HepG2 (cell line): ENCODE data around the gene TAMALIN. TPM values are rescaled to one million over a fixed set of nuclear protein-coding genes. Genes with fewer than 3 reads are reported as not detected.

ENCODE experiments used
- TCF12 ChIP-seq, 2 experiments: fragments of 450-650 bp in 1 of 2; sonication (generic) in 1 of 2; formaldehyde crosslinking in 1 of 2; IDR thresholded peaks; 2 replicates each; pipeline versions ENCODE4 v1.6.1 to v1.8.0; 2017 to 2022; ENCODE audit warnings: antibody characterized with exemption in 1 of 2, mild to moderate bottlenecking in 1 of 2, missing genetic modification reagents in 1 of 2, moderate library complexity in 1 of 2
- TCF7L2 ChIP-seq: IDR thresholded peaks from 2 replicates; pipeline ENCODE4 v1.6.1; 2011; ENCODE audit warnings: mild to moderate bottlenecking, low read depth, low read length, moderate library complexity
- ZBTB20 ChIP-seq: sonication (generic); formaldehyde crosslinking; IDR thresholded peaks from 2 replicates; pipeline ENCODE4 v1.8.1; 2023; ENCODE audit warnings: missing genetic modification reagents, low read depth, mild to moderate bottlenecking, borderline replicate concordance
- ZBTB8A ChIP-seq: sonication (generic); formaldehyde crosslinking; IDR thresholded peaks from 2 replicates; pipeline ENCODE4 v1.4.0; 2020; ENCODE audit warnings: mild to moderate bottlenecking, low read depth, missing genetic modification reagents, borderline replicate concordance
- ZFP91 ChIP-seq: sonication (generic); formaldehyde crosslinking; IDR thresholded peaks from 2 replicates; pipeline ENCODE4 v1.9.0; 2022; ENCODE audit warnings: missing genetic modification reagents, mild to moderate bottlenecking, borderline replicate concordance
- ZHX2 ChIP-seq, 2 experiments: sonication (generic) in 1 of 2; formaldehyde crosslinking in 1 of 2; IDR thresholded peaks; 2 replicates each; pipeline versions ENCODE4 v1.6.1 to v1.9.0; 2014 to 2022; ENCODE audit warnings: antibody characterized with exemption in 1 of 2, borderline replicate concordance in 1 of 2, inconsistent platforms in 1 of 2, low read depth in 1 of 2, missing genetic modification reagents in 1 of 2
- ZNF253 ChIP-seq: sonication (generic); formaldehyde crosslinking; IDR thresholded peaks from 2 replicates; pipeline ENCODE4 v1.8.0; 2022; ENCODE audit warnings: mild to moderate bottlenecking, missing genetic modification reagents, borderline replicate concordance
- ZNF318 ChIP-seq: sonication (generic); formaldehyde crosslinking; IDR thresholded peaks from 2 replicates; pipeline ENCODE4 v1.4.0; 2020; ENCODE audit warnings: mild to moderate bottlenecking, missing genetic modification reagents
- ZNF546 ChIP-seq: sonication (generic); formaldehyde crosslinking; conservative IDR thresholded peaks from 2 replicates; pipeline ENCODE4 v1.8.1; 2023; ENCODE audit warnings: mild to moderate bottlenecking, missing genetic modification reagents
- ZNF773 ChIP-seq: sonication (generic); formaldehyde crosslinking; IDR thresholded peaks from 2 replicates; pipeline ENCODE4 v1.4.0; 2020; ENCODE audit warnings: missing genetic modification reagents, borderline replicate concordance
- polyA plus RNA-seq, 8 experiments: library from polyadenylated mRNA; depleted of rRNA in 3 of 8; stranded (reverse) in 7 of 8; unstranded in 1 of 8; fragments of >200 nt; fragmentation: Illumina TruSeq in 4 of 8; extraction: Trizol in 4 of 8; gene quantifications; 2 replicates each; pipeline versions ENCODE4 v1.2.1 to v1.2.3, GENCODE V29; 2011 to 2016; ENCODE audit warnings: low read depth in 4 of 8, missing spikeins in 1 of 8, mixed read lengths in 1 of 8; ENCODE audit not compliant: insufficient read depth in 1 of 8
- total RNA-seq, 5 experiments: library from RNA; depleted of rRNA; stranded (reverse); fragments of >200 nt; fragmentation: Illumina TruSeq; extraction: Trizol; gene quantifications; 2 replicates each; pipeline ENCODE4 v1.2.3, GENCODE V29; 2016; ENCODE audit warnings: low read depth in 1 of 5

The TAMALIN gene
- total and polyA plus RNA-seq, 2 of the 13 experiments (the other 11 are each of a cell fraction or from before 2014, with no cell fraction given): 2.9 to 10.9 TPM

- no peak for TF ChIP-seq ZNF318 (CRISPR knock-in tag)
- TF ChIP-seq TCF12 (IDR thresholded peaks at IDR 0.05): no peak
- peak; percentile 54; the same call in 1 of the 2 replicates for TF ChIP-seq TCF12 (CRISPR knock-in tag; IDR thresholded peaks at IDR 0.05)
- no peak for TF ChIP-seq ZNF546
- TF ChIP-seq ZNF773 (CRISPR knock-in tag): no peak
- TF ChIP-seq ZHX2 (IDR thresholded peaks at IDR 0.05; ENCODE audit: low read depth): no peak
- TF ChIP-seq ZHX2 (CRISPR knock-in tag; IDR thresholded peaks at IDR 0.05; ENCODE audit: borderline replicate concordance): no peak
- TF ChIP-seq ZFP91 (CRISPR knock-in tag): 0 out of 2 replicates have a peak, but pooled peaks have one; percentile 16
- TF ChIP-seq ZBTB8A (CRISPR knock-in tag): no peak
- TF ChIP-seq ZNF253 (CRISPR knock-in tag): no peak
- no peak for TF ChIP-seq ZBTB20 (CRISPR knock-in tag)
- no peak for TF ChIP-seq TCF7L2
Observed at GRCh38 chr12:52036587-52037171, 29.9 kb downstream of the TAMALIN start (continued).
